Mesendoderm (in vitro differentiated cells): ENCODE data around the gene TSPAN18.

Source experiments
- DNase-seq: peaks from one replicate; pipeline ENCODE4 v3.0.0; 2013
- H2AK5ac ChIP-seq: 2 replicates; pipeline ENCODE4 v1.6.1; 2013; ENCODE audit warnings: low read length, inconsistent platforms
- H2BK120ac ChIP-seq: 2 replicates; pipeline ENCODE4 v1.6.1; 2013; ENCODE audit warnings: low read depth, mild to moderate bottlenecking, low read length, moderate library complexity, mixed read lengths
- H2BK15ac ChIP-seq: replicated peaks from 2 replicates; pipeline ENCODE4 v1.6.1; 2013; ENCODE audit warnings: low read depth, mild to moderate bottlenecking, moderate library complexity
- H2BK5ac ChIP-seq: 2 replicates; pipeline ENCODE4 v1.6.1; 2013; ENCODE audit warnings: low read length, inconsistent platforms
- H3K18ac ChIP-seq: 2 replicates; pipeline ENCODE4 v1.6.1; 2013; ENCODE audit warnings: mild to moderate bottlenecking, low read length, mixed read lengths
- H3K23ac ChIP-seq: one replicate; pipeline ENCODE4 v1.6.1; 2013; ENCODE audit warnings: low read length
- H3K27ac ChIP-seq: 2 replicates; pipeline ENCODE4 v1.5.1; 2013; ENCODE audit warnings: low read depth, mild to moderate bottlenecking, inconsistent platforms, low read length, moderate library complexity
- H3K27me3 ChIP-seq: 2 replicates; pipeline ENCODE4 v1.6.1; 2013; ENCODE audit warnings: low read length, control low read depth, mild to moderate bottlenecking, inconsistent platforms; ENCODE audit not compliant: insufficient read depth, poor library complexity
- H3K36me3 ChIP-seq: 2 replicates; pipeline ENCODE4 v1.6.1; 2013; ENCODE audit warnings: low read length, inconsistent platforms; ENCODE audit not compliant: control insufficient read depth, insufficient read depth
- H3K4ac ChIP-seq: one replicate; pipeline ENCODE4 v1.6.1; 2013; ENCODE audit warnings: low read depth, mild to moderate bottlenecking, low read length, moderate library complexity
- H3K4me1 ChIP-seq: 2 replicates; pipeline ENCODE4 v1.6.1; 2013; ENCODE audit warnings: low read depth, low read length, inconsistent platforms; ENCODE audit not compliant: control insufficient read depth
- H3K4me2 ChIP-seq: 2 replicates; pipeline ENCODE4 v1.6.1; 2013; ENCODE audit warnings: low read length
- H3K4me3 ChIP-seq: 2 replicates; pipeline ENCODE4 v1.5.1; 2013; ENCODE audit warnings: mild to moderate bottlenecking, low read length
- H3K56ac ChIP-seq: one replicate; pipeline ENCODE4 v1.6.1; 2013; ENCODE audit warnings: low read length
- H3K79me1 ChIP-seq: 2 replicates; pipeline ENCODE4 v1.6.1; 2013; ENCODE audit warnings: low read length, inconsistent platforms
- H3K79me2 ChIP-seq: 2 replicates; pipeline ENCODE4 v1.6.1; 2013; ENCODE audit warnings: mild to moderate bottlenecking, low read length; ENCODE audit not compliant: control insufficient read depth, insufficient read depth
- H3K9ac ChIP-seq: 2 replicates; pipeline ENCODE4 v1.6.1; 2013; ENCODE audit warnings: low read length, inconsistent platforms
- H4K5ac ChIP-seq: one replicate; pipeline ENCODE4 v1.6.1; 2013; ENCODE audit warnings: low read length
- H4K8ac ChIP-seq: one replicate; pipeline ENCODE4 v1.6.1; 2013; ENCODE audit warnings: low read depth, mild to moderate bottlenecking, control low read depth, low read length, moderate library complexity
- WGBS: extraction: QIAGEN DNeasy Blood & Tissue Kit; methylation state at CpG from one replicate; pipeline ENCODE4 v1.1.7; 2013; ENCODE audit warnings: low lambda C conversion rate, missing lambda C conversion rate; ENCODE audit not compliant: insufficient coverage; ENCODE audit errors: extremely low coverage; 5-methylcytosine and 5-hydroxymethylcytosine counted together

The TSPAN18 gene

DNA sequence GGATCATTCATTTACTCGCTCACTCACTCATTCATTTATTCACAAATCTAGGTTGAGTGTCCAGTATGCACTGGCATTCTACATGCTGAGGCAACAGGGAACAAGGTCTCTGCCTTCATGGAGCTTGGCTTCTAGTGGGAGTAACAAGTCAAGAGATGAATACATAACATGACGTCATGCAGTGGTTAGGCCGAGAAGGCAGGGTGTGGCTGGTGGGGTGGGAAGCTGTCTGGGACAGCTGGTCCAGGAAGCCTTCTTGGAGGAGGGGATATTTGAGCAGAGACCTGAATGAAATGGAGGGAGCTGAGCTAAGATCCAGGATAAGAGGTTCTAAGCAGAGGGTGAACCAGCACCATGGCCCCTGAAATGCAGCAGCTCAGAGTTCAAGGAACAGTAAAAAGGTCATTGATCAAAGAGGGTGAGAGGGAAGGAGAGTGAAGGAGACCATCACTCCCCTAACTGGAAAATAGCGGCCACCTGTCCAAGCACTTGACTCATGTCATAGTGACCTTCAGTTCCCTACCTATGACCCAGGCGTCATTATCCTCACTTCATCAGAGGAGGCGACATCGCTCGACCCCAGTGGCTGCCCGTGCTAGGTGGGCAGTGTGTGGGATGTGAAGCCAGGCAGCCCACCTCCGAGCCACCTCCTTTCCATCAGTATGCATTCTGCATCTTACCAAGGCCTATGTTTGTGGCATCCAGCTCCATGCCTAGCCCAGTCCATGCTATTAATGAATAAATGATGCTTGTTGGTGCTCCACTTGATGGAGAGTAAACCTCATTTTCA lies 105.0 kb downstream of the TSPAN18 start:
- Histone ChIP-seq H3K36me3 (no peaks in the 10 kb centered on the region), H3K23ac (no peak overlapping the region), H2BK120ac (no peak overlapping the region), H3K4me3 (no peak overlapping the region), H3K4me1 (peaks cover 8% of the 10 kb centered on the region), H3K56ac (no peak overlapping the region), H3K4me2 (no peak overlapping the region), H4K5ac (no peak overlapping the region), H3K79me1 (no peaks in the 10 kb centered on the region), H3K4ac (no peak overlapping the region), H2BK5ac (no peak overlapping the region), H3K18ac (no peak overlapping the region), H3K27ac (no peak overlapping the region), H3K27me3 (no peaks in the 10 kb centered on the region), H2AK5ac (peak overlapping the region; percentile 15), H4K8ac (no peak overlapping the region), H3K79me2 (no peaks in the 10 kb centered on the region), H3K9ac (no peak overlapping the region), H2BK15ac (no peak overlapping the region)
- no CpG with 5 or more reads among the region's 10 CpGs for WGBS
- no peak for DNase-seq

GRCh38 chr11:44832452-44832851 lies 105.7 kb downstream of the TSPAN18 start:
- Histone ChIP-seq H2BK120ac (no peak overlapping the region), H3K27me3 (no peaks in the 10 kb centered on the region), H3K79me2 (no peaks in the 10 kb centered on the region), H2BK15ac (no peak overlapping the region), H3K79me1 (no peaks in the 10 kb centered on the region), H3K9ac (no peak overlapping the region), H3K36me3 (no peaks in the 10 kb centered on the region), H3K4me2 (no peak overlapping the region), H3K4me3 (no peak overlapping the region), H3K27ac (no peak overlapping the region), H3K18ac (no peak overlapping the region), H3K4me1 (peaks cover 8% of the 10 kb centered on the region), H4K8ac (no peak overlapping the region), H3K56ac (no peak overlapping the region), H3K23ac (no peak overlapping the region), H3K4ac (no peak overlapping the region), H4K5ac (no peak overlapping the region), H2BK5ac (no peak overlapping the region), H2AK5ac (no peak overlapping the region)
- no CpG with 5 or more reads among the region's 10 CpGs for WGBS
- DNase-seq = no peak

DNA sequence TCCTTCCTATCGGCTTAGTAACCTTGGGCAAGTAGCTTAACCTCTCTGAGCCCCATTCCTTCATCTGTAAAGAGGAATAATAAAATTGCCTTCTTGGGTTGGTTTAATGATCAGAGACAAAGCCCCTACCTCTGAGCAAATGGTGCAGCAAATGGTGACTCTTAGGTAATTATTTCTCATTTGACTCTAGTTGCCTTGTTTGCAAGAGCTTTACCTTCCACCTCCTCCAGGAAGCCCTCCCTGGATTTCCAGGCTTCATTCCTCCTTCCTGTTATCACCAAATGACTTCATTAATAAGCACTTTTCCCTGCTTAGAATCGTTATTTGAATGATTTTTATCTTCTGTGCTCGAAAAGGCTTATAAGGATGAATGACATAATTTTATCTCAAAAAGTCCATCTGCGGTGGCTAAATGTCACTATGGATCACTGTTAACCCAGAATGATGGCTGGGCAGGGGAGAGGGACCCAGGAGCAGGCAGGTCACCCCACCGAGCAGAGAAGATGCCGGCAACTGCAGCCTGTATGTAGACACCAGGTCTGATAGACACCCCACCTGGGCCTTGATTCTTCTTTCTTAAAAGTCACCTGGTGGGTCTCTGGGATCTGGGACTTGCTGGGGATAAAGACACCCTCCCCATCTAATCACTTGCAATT lies 106.6 kb downstream of the TSPAN18 start:
- H3K9ac ChIP-seq = no peak overlapping the region
- H2BK120ac ChIP-seq = no peak overlapping the region
- peak overlapping the region; percentile 66 for H2AK5ac ChIP-seq
- no peak overlapping the region for H4K5ac ChIP-seq
- WGBS = no CpG with 5 or more reads among the region's 6 CpGs
- H2BK15ac ChIP-seq = no peak overlapping the region
- no peak overlapping the region for H4K8ac ChIP-seq
- H3K4me2 ChIP-seq = no peak overlapping the region
- DNase-seq = no peak
- no peaks in the 10 kb centered on the region for H3K27me3 ChIP-seq
- H3K4me1 ChIP-seq = peaks cover 8% of the 10 kb centered on the region
- no peak overlapping the region for H3K4ac ChIP-seq
- H3K27ac ChIP-seq = no peak overlapping the region
- H3K18ac ChIP-seq = peak overlapping the region; percentile 66
- no peak overlapping the region for H3K23ac ChIP-seq
- H3K4me3 ChIP-seq = no peak overlapping the region
- no peak overlapping the region for H3K56ac ChIP-seq
- H3K79me2 ChIP-seq = no peaks in the 10 kb centered on the region
- no peaks in the 10 kb centered on the region for H3K36me3 ChIP-seq
- H3K79me1 ChIP-seq = no peaks in the 10 kb centered on the region
- no peak overlapping the region for H2BK5ac ChIP-seq

DNA sequence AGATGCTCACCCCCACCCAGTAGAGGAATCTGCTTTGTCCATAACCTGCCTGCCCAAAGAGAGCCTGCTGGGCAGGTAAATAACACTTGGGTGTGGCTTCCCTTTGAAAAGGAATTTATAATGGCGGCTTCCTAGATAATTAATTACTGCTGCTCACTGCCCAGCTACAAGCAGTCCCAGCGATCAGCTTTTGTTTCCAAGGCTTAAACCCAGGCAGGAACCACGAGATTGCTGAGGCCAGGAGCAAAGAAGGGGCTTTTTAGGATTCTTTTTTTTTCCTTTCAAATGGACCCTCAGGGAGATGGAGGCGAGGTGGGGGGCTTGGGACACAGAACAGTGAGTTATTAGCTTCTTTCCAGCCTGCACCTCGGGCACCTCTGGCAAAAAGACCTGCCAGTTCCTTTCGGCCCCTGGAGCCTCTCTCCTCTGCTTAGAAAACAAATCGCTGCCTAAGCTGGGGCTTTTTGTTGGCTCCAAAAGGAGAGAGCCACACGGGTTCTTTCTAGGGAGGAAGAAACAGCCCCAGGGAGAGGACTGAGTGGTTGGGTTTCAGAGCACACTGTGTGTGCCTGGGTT lies 107.2 kb downstream of the TSPAN18 start:
- Histone ChIP-seq H2BK120ac (peak overlapping the region; percentile 90), H3K4ac (peak overlapping the region; percentile 18), H3K23ac (no peak overlapping the region), H3K4me1 (peaks cover 8% of the 10 kb centered on the region), H3K18ac (peak overlapping the region; percentile 88), H3K27me3 (no peaks in the 10 kb centered on the region), H2BK5ac (no peak overlapping the region), H3K79me2 (no peaks in the 10 kb centered on the region), H4K5ac (no peak overlapping the region), H2BK15ac (no peak overlapping the region), H4K8ac (peak overlapping the region; percentile 81), H3K9ac (no peak overlapping the region), H3K56ac (peak overlapping the region; percentile 28), H3K4me2 (no peak overlapping the region), H3K27ac (peak overlapping the region; percentile 12), H2AK5ac (no peak overlapping the region), H3K79me1 (no peaks in the 10 kb centered on the region), H3K4me3 (no peak overlapping the region), H3K36me3 (no peaks in the 10 kb centered on the region)
- DNase-seq = peak; percentile 60
- no CpG with 5 or more reads among the region's 8 CpGs for WGBS

GRCh38 chr11:44834846-44835245 lies 108.1 kb downstream of the TSPAN18 start:
- Histone ChIP-seq H4K5ac (no peak overlapping the region), H3K4me2 (no peak overlapping the region), H2BK5ac (no peak overlapping the region), H3K79me2 (no peaks in the 10 kb centered on the region), H2BK120ac (no peak overlapping the region), H3K18ac (peak overlapping the region; percentile 6), H3K56ac (peak overlapping the region; percentile 28), H2AK5ac (no peak overlapping the region), H3K79me1 (no peaks in the 10 kb centered on the region), H3K4ac (peak overlapping the region; percentile 41), H3K9ac (no peak overlapping the region), H2BK15ac (no peak overlapping the region), H3K4me1 (peaks cover 14% of the 10 kb centered on the region), H4K8ac (no peak overlapping the region), H3K27me3 (no peaks in the 10 kb centered on the region), H3K4me3 (no peak overlapping the region), H3K27ac (no peak overlapping the region), H3K36me3 (no peaks in the 10 kb centered on the region), H3K23ac (no peak overlapping the region)
- WGBS = no CpG with 5 or more reads among the region's 6 CpGs
- DNase-seq = no peak
